IMR-90 (cell line): ENCODE data around the gene CTNNBIP1. TPM values are rescaled to one million over a fixed set of nuclear protein-coding genes. Genes with fewer than 3 reads are reported as not detected.

Experiments used
- ATAC-seq: fragments of 200-7000 bp; cut with Tn5 transposase; 2 replicates; pipeline ENCODE4 v1.9.1; 2020; ENCODE audit warnings: low read depth, mild to moderate bottlenecking, moderate library complexity
- BruUV-seq: library from RNA; stranded (reverse); fragments of 400-500 nt; replicated peaks from 2 replicates; lab custom pipeline; 2021; lab: Mats Ljungman, UMichigan
- CTCF ChIA-PET: fragments of 300-600 bp; formaldehyde crosslinking; extraction: SDS; loops from one replicate; lab custom pipeline; 2021; ENCODE audit warnings: antibody characterized with exemption; lab: Yijun Ruan, JAX
- POLR2A ChIA-PET: fragments of 300-600 bp; sonication (Branson Sonifier 250); formaldehyde crosslinking; loops from one replicate; lab custom pipeline; 2022; ENCODE audit warnings: antibody characterized with exemption; ENCODE audit not compliant: unreplicated experiment; lab: Charles Lee
- DNase-seq: peaks from one replicate; pipeline ENCODE4 v3.0.0; 2013
- H2AFZ ChIP-seq: replicated peaks from 2 replicates; pipeline ENCODE3; 2013; ENCODE audit warnings: low read length, mild to moderate bottlenecking; ENCODE audit not compliant: poor library complexity
- H2AK5ac ChIP-seq: 2 replicates; pipeline ENCODE4 v1.6.1; 2013; ENCODE audit warnings: low read depth, low read length, inconsistent platforms
- H2AK9ac ChIP-seq: replicated peaks from 2 replicates; pipeline ENCODE3; 2013; ENCODE audit warnings: mild to moderate bottlenecking, low read depth, low read length, moderate library complexity; ENCODE audit not compliant: poor library complexity
- H2BK120ac ChIP-seq: 2 replicates; pipeline ENCODE4 v1.6.1; 2013; ENCODE audit warnings: low read depth, low read length, inconsistent platforms
- H2BK15ac ChIP-seq: 3 replicates; pipeline ENCODE4 v1.6.1; 2013; ENCODE audit warnings: low read depth, low read length, inconsistent platforms
- H2BK20ac ChIP-seq: 2 replicates; pipeline ENCODE4 v1.6.1; 2013; ENCODE audit warnings: low read depth, mild to moderate bottlenecking, inconsistent platforms, low read length, moderate library complexity
- H2BK5ac ChIP-seq: 2 replicates; pipeline ENCODE4 v1.6.1; 2013; ENCODE audit warnings: mild to moderate bottlenecking, low read depth, low read length, inconsistent platforms; ENCODE audit not compliant: poor library complexity, severe bottlenecking
- H3K14ac ChIP-seq: replicated peaks from 2 replicates; pipeline ENCODE4 v1.6.1; 2013; ENCODE audit warnings: low read depth, low read length, inconsistent platforms
- H3K18ac ChIP-seq: 2 replicates; pipeline ENCODE4 v1.6.1; 2013; ENCODE audit warnings: low read depth, low read length, control low read depth
- H3K23ac ChIP-seq: 2 replicates; pipeline ENCODE4 v1.6.1; 2013; ENCODE audit warnings: low read depth, low read length, inconsistent platforms
- H3K27ac ChIP-seq: 2 replicates; pipeline ENCODE4 v1.5.1; 2013; ENCODE audit warnings: mild to moderate bottlenecking, control low read depth, low read length; ENCODE audit not compliant: insufficient read depth
- H3K27me3 ChIP-seq: 2 replicates; pipeline ENCODE4 v1.6.1; 2013; ENCODE audit warnings: low read length; ENCODE audit not compliant: control insufficient read depth, insufficient read depth
- H3K36me3 ChIP-seq: 2 replicates; pipeline ENCODE4 v1.6.1; 2013; ENCODE audit warnings: low read length, mixed read lengths; ENCODE audit not compliant: control insufficient read depth, insufficient read depth
- H3K4ac ChIP-seq: 2 replicates; pipeline ENCODE4 v1.6.1; 2013; ENCODE audit warnings: low read depth, low read length, inconsistent platforms
- H3K4me1 ChIP-seq: 2 replicates; pipeline ENCODE4 v1.6.1; 2013; ENCODE audit warnings: low read length, mixed read lengths; ENCODE audit not compliant: control insufficient read depth, insufficient read depth
- H3K4me2 ChIP-seq: 2 replicates; pipeline ENCODE4 v1.6.1; 2013; ENCODE audit warnings: low read depth, mild to moderate bottlenecking, control low read depth, low read length, moderate library complexity
- H3K4me3 ChIP-seq: 2 replicates; pipeline ENCODE4 v1.5.1; 2013; ENCODE audit warnings: low read depth, mild to moderate bottlenecking, control low read depth, low read length, moderate library complexity; ENCODE audit not compliant: insufficient read depth
- H3K56ac ChIP-seq: 2 replicates; pipeline ENCODE4 v1.6.1; 2013; ENCODE audit warnings: low read length, inconsistent platforms; ENCODE audit not compliant: insufficient read depth; ENCODE audit errors: extremely low read depth
- H3K79me1 ChIP-seq, 2 experiments: 2 replicates each; pipeline ENCODE4 v1.6.1; 2013; ENCODE audit warnings: low read length in 2 of 2, inconsistent platforms in 1 of 2, low read depth in 1 of 2
- H3K9ac ChIP-seq: 2 replicates; pipeline ENCODE4 v1.6.1; 2013; ENCODE audit warnings: low read depth, low read length, control low read depth
- H3K9me1 ChIP-seq: 2 replicates; pipeline ENCODE4 v1.6.1; 2013; ENCODE audit warnings: low read length, inconsistent platforms; ENCODE audit not compliant: insufficient read depth
- H3K9me3 ChIP-seq: 2 replicates; pipeline ENCODE4 v1.6.1; 2013; ENCODE audit warnings: low read length; ENCODE audit not compliant: control insufficient read depth, insufficient read depth
- H4K20me1 ChIP-seq: 2 replicates; pipeline ENCODE4 v1.6.1; 2013; ENCODE audit warnings: low read length, inconsistent platforms; ENCODE audit not compliant: insufficient read depth
- H4K5ac ChIP-seq: 2 replicates; pipeline ENCODE4 v1.6.1; 2013; ENCODE audit warnings: mild to moderate bottlenecking, low read depth, low read length, control low read depth
- H4K8ac ChIP-seq, 2 experiments: 2 replicates each; pipeline ENCODE4 v1.6.1; 2013; ENCODE audit warnings: low read depth in 2 of 2, low read length in 2 of 2, control low read depth in 1 of 2, inconsistent platforms in 1 of 2
- H4K91ac ChIP-seq: 2 replicates; pipeline ENCODE4 v1.6.1; 2013; ENCODE audit warnings: low read depth, low read length, inconsistent platforms; ENCODE audit not compliant: insufficient read depth
- BHLHE40 ChIP-seq: fragments of 150-350 bp; IDR thresholded peaks from 2 replicates; pipeline ENCODE4 v1.6.1; 2016; ENCODE audit warnings: mild to moderate bottlenecking, low read depth, low read length
- CEBPB ChIP-seq: IDR thresholded peaks from 2 replicates; pipeline ENCODE4 v1.6.1; 2012; ENCODE audit warnings: low read depth, low read length, improper control_type of control experiment
- CHD1 ChIP-seq: IDR thresholded peaks from 2 replicates; pipeline ENCODE4 v1.6.1; 2012; ENCODE audit warnings: low read depth, low read length, improper control_type of control experiment
- FOS ChIP-seq: fragments of 150-350 bp; IDR thresholded peaks from 2 replicates; pipeline ENCODE4 v1.6.1; 2016; ENCODE audit warnings: low read depth, low read length
- MAZ ChIP-seq: IDR thresholded peaks from 2 replicates; pipeline ENCODE4 v1.6.1; 2012; ENCODE audit warnings: low read depth, mild to moderate bottlenecking, low read length, improper control_type of control experiment, moderate library complexity, borderline replicate concordance
- MXI1 ChIP-seq: IDR thresholded peaks from 2 replicates; pipeline ENCODE4 v1.6.1; 2012; ENCODE audit warnings: low read depth, mild to moderate bottlenecking, low read length, moderate library complexity, borderline replicate concordance
- POLR2A ChIP-seq: IDR thresholded peaks from 2 replicates; pipeline ENCODE4 v1.6.1; 2012; ENCODE audit warnings: mild to moderate bottlenecking, low read depth, low read length
- RAD21 ChIP-seq: IDR thresholded peaks from 2 replicates; pipeline ENCODE4 v1.6.1; 2012; ENCODE audit warnings: low read length, improper control_type of control experiment
- RCOR1 ChIP-seq: IDR thresholded peaks from 2 replicates; pipeline ENCODE4 v1.6.1; 2012; ENCODE audit warnings: mild to moderate bottlenecking, low read length, improper control_type of control experiment; ENCODE audit not compliant: insufficient replicate concordance
- SMC3 ChIP-seq: fragments of 150-350 bp; IDR thresholded peaks from 2 replicates; pipeline ENCODE4 v1.6.1; 2016; ENCODE audit warnings: low read depth, mild to moderate bottlenecking, antibody characterized with exemption, low read length, moderate library complexity
- USF2 ChIP-seq: fragments of 150-350 bp; IDR thresholded peaks from 2 replicates; pipeline ENCODE4 v1.6.1; 2017; ENCODE audit warnings: mild to moderate bottlenecking, antibody characterized with exemption, low read length, low read depth
- WGBS, 2 experiments: methylation state at CpG; one replicate each; pipeline versions ENCODE4 v1.1.5 to v1.1.7; 2013; ENCODE audit warnings: missing lambda C conversion rate in 2 of 2; ENCODE audit not compliant: insufficient read length in 1 of 2; ENCODE audit errors: extremely low coverage in 2 of 2; 5-methylcytosine and 5-hydroxymethylcytosine counted together
- dilution Hi-C: fragments of 300-500 bp; cut with HindIII; formaldehyde crosslinking; loops from one replicate; pipeline ENCODE4 v1.14.3; 2018; ENCODE audit warnings: low sequenced_read_pairs; ENCODE audit not compliant: unreplicated experiment
- in situ Hi-C: fragments of 300-500 bp; cut with MboI; formaldehyde crosslinking; loops from 3 replicates; pipeline ENCODE4 v1.14.3; 2019; ENCODE audit warnings: low sequenced_read_pairs, inconsistent platforms, mixed read lengths
- intact Hi-C: fragments of 100-400 bp; cut with micrococcal nuclease; formaldehyde crosslinking; loops from 2 replicates; pipeline ENCODE4 v1.10.0; 2022
- polyA plus RNA-seq, 3 experiments: library from polyadenylated mRNA; depleted of rRNA; stranded (reverse); fragments of >200 nt; gene quantifications; 2 replicates each; pipeline ENCODE4 v1.2.3, GENCODE V29; 2012; ENCODE audit warnings: low replicate concordance in 1 of 3
- total RNA-seq: library from RNA; depleted of rRNA; stranded (reverse); fragments of >200 nt; gene quantifications from 2 replicates; pipeline ENCODE4 v1.2.3, GENCODE V29; 2012

CTNNBIP1 gene
- total and polyA plus RNA-seq, 2 of the 4 experiments (the other 2 are of a cell fraction): 24.7 to 28.5 TPM

DNA sequence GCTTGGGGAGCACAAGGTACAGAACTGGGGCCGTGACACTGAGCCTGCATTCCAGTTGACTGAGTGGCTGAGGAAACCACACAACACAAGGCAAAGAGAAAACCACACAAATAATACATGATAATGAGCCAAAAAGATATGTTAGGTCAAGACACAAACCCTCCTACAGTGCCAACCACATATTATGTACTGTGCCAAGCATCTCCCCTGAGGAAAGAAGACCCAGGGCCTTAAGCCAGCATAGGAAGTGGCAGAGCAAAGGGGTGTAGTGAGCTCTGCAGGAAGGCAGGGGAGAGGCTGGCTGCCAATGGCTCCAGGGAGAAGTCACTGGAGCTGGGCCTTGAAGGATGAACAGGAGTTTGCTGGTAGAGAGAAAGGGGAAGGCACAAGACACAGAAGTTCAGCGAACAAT, 28.2 kb downstream of the CTNNBIP1 start:
- H4K5ac ChIP-seq: no peak overlapping the region
- peak overlapping the region in 1 of 2 experiments; percentile 24; a peak in 2 of 4 replicates for H4K8ac ChIP-seq
- H3K79me1 ChIP-seq: peaks cover 3 to 33% of the 10 kb centered on the region in 2 experiments; a peak in 3 of 4 replicates
- H3K9me3 ChIP-seq: no peaks in the 10 kb centered on the region
- peak; percentile 86 for ATAC-seq
- no peak overlapping the region for H3K18ac ChIP-seq
- peak overlapping the region; percentile 71; the same call in 1 of the 2 replicates for H2BK20ac ChIP-seq
- H2AK9ac ChIP-seq: no peak overlapping the region
- H3K4me1 ChIP-seq: peaks cover 13% of the 10 kb centered on the region
- H2AFZ ChIP-seq: peak overlapping the region; percentile 53
- intact Hi-C loops: no loop called here
- H3K4ac ChIP-seq: peak overlapping the region; percentile 51
- H3K4me2 ChIP-seq: no peak overlapping the region; the same call in 1 of the 2 replicates
- H4K91ac ChIP-seq: peak overlapping the region; percentile 32; the same call in 1 of the 2 replicates
- H2BK120ac ChIP-seq: peak overlapping the region; percentile 44
- dilution Hi-C loops: no loop called here
- peak overlapping the region; percentile 15 for H2BK5ac ChIP-seq
- H2BK15ac ChIP-seq: 0 out of 3 replicates have a peak overlapping the region, but pooled peaks have one; percentile 4
- BruUV-seq: no TSS peak
- H3K27ac ChIP-seq: no peak overlapping the region
- DNase-seq: peak; percentile 63
- no peaks in the 10 kb centered on the region for H3K36me3 ChIP-seq
- in situ Hi-C loops: no loop called here
- peaks cover 23% of the 10 kb centered on the region for H3K9me1 ChIP-seq
- peak overlapping the region; percentile 53 for H3K14ac ChIP-seq
- TF ChIP-seq FOS (no peak), MAZ (no peak), CHD1 (no peak), POLR2A (no peak), BHLHE40 (no peak), RAD21 (no peak), CEBPB (no peak), RCOR1 (no peak), USF2 (no peak), MXI1 (no peak), SMC3 (no peak)
- no peaks in the 10 kb centered on the region for H3K27me3 ChIP-seq
- WGBS, 2 experiments: 83% methylated on average over 1 of the region's 2 CpGs; no CpG with 5 or more reads in 1 of the 2 experiments
- POLR2A ChIA-PET: no interaction called here
- no peak overlapping the region for H3K56ac ChIP-seq
- H2AK5ac ChIP-seq: peak overlapping the region; percentile 62; the same call in 1 of the 2 replicates
- peaks cover 3% of the 10 kb centered on the region; the same call in 1 of the 2 replicates for H4K20me1 ChIP-seq
- no peak overlapping the region for H3K9ac ChIP-seq
- no peak overlapping the region for H3K4me3 ChIP-seq
- H3K23ac ChIP-seq: peak overlapping the region; percentile 7; the same call in 1 of the 2 replicates
- CTCF ChIA-PET: no interaction called here
